GM12891 (cell line): ENCODE results near the gene SYNDIG1L.

Experiments
- POLR2A ChIP-seq: IDR thresholded peaks from 2 replicates; pipeline ENCODE4 v1.6.1; 2011; ENCODE audit warnings: low read depth, low read length, control low read depth
- TAF1 ChIP-seq: IDR thresholded peaks from 2 replicates; pipeline ENCODE4 v1.6.1; 2011; ENCODE audit warnings: low read depth, low read length, control low read depth

DNA sequence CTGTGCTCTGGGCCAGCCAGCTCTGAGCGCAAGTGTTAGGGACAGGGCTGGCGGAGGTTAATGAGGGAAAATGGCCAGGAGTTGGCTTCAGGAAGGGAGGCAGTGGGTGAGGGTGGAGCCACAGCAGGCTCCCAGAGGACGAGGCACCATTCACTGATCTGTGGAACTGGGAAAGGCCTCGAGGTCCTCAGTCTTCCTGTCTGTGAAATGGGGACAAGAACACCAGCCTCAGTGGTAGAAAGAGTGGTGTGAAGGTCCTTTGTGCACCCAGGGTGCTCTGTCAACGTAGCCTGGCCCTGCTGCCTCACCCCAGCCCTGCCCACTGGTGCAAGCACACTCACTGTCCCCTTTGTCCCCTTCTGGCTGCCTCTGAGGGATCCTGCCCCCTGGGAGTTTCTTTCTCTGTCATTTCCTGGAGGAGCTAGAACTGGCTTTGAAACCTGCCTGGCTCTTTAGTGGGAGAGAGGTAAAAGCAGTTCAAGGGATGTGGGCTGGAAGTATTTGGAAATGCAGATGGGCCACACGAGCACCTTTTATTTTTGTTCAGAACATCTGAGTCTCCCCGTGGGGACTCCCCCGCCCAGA lies 25.0 kb downstream of the SYNDIG1L start:
- no peak for TF ChIP-seq TAF1
- TF ChIP-seq POLR2A = no peak
